ENCODE results near the gene GFOD1.
"Not testable (repeated sequence)": the region's sequence is repeated elsewhere in the genome, so short reads cannot be mapped to it uniquely, and the experiment has no call there.

Gene GFOD1

GRCh38 chr6:13437218-13437996, 50.0 kb downstream of the GFOD1 start:
- DNase-seq, result no peak

GRCh38 chr6:13436399-13437217, 50.8 kb downstream of the GFOD1 start:
- DNase-seq, result no peak

- DNase-seq, result no peak
These were observed 51.7 kb downstream of the GFOD1 start for GRCh38 chr6:13435477-13436246.

GRCh38 chr6:13434777-13435176, 52.6 kb downstream of the GFOD1 start:
- no peak for DNase-seq

GRCh38 chr6:13434135-13434775, 53.1 kb downstream of the GFOD1 start:
- DNase-seq, result not testable (repeated sequence)

GRCh38 chr6:13433709-13434121, 53.7 kb downstream of the GFOD1 start:
- no peak for DNase-seq

GRCh38 chr6:13432526-13433184, 54.7 kb downstream of the GFOD1 start:
- no peak for DNase-seq

GRCh38 chr6:13431861-13432465, 55.4 kb downstream of the GFOD1 start:
- no peak for DNase-seq

- no peak for DNase-seq
These were observed 56.2 kb downstream of the GFOD1 start for GRCh38 chr6:13431059-13431656.

- no peak for DNase-seq
These were observed 58.0 kb downstream of the GFOD1 start for GRCh38 chr6:13429406-13429753.

- no peak for DNase-seq
These were observed 58.6 kb downstream of the GFOD1 start for GRCh38 chr6:13428583-13429405.

- no peak for DNase-seq
These were observed 59.4 kb downstream of the GFOD1 start for GRCh38 chr6:13427801-13428582.

- DNase-seq, result no peak
These were observed 60.1 kb downstream of the GFOD1 start for GRCh38 chr6:13427316-13427715.

- no peak for DNase-seq
These were observed 61.2 kb downstream of the GFOD1 start for GRCh38 chr6:13425943-13426931.

- DNase-seq, result no peak
These were observed 62.0 kb downstream of the GFOD1 start for GRCh38 chr6:13425270-13425873.

- no peak for DNase-seq
These were observed 64.1 kb downstream of the GFOD1 start for GRCh38 chr6:13423252-13423651.

GRCh38 chr6:13422681-13423221, 64.6 kb downstream of the GFOD1 start:
- DNase-seq, result no peak
